Stimulated activated naive B cell treated with anti-CD40 and anti-IgM and Interleukin-4, amounts not matched to agents 10 μg/mL and 1 μg/mL and 100 μg/mL, for 72 hours (primary cell): Measurements from ENCODE around the gene FAAH.

ENCODE experiments used
- ATAC-seq, 2 donors: fragments of 150-1000 bp; cut with Tn5 transposase; replicated peaks; 2 replicates each; pipeline ENCODE4 v1.10.0; 2021; ENCODE audit warnings: moderate library complexity in 1 of 2
- DNase-seq: peaks from one replicate; pipeline ENCODE4 v3.0.0; 2021
- H3K27ac Mint-ChIP-seq: one replicate; pipeline ENCODE4 v1.8.0; 2022; ENCODE audit warnings: mild to moderate bottlenecking, mixed read lengths
- H3K27me3 Mint-ChIP-seq, 2 donors: one replicate each; pipeline ENCODE4 v1.8.0; 2022; ENCODE audit warnings: mixed read lengths in 2 of 2
- H3K36me3 Mint-ChIP-seq, 2 donors: one replicate each; pipeline ENCODE4 v1.8.0; 2022; ENCODE audit warnings: mixed read lengths in 2 of 2, mild to moderate bottlenecking in 1 of 2
- H3K4me1 Mint-ChIP-seq, 2 donors: one replicate each; pipeline ENCODE4 v1.8.0; 2022; ENCODE audit warnings: mixed read lengths in 2 of 2, mild to moderate bottlenecking in 1 of 2
- H3K4me3 Mint-ChIP-seq, 2 donors: one replicate each; pipeline ENCODE4 v1.8.0; 2022; ENCODE audit warnings: mild to moderate bottlenecking in 2 of 2, mixed read lengths in 2 of 2, moderate library complexity in 1 of 2
- H3K9me3 Mint-ChIP-seq, 2 donors: one replicate each; pipeline ENCODE4 v1.8.0; 2022; ENCODE audit warnings: mixed read lengths in 2 of 2, mild to moderate bottlenecking in 1 of 2

FAAH gene

GRCh38 chr1:46372431-46372830 is 21.7 kb upstream of the FAAH start:
- DNase-seq (no peak), ATAC-seq (no peak)
- Mint-ChIP-seq H3K27me3 (no peaks in the 10 kb centered on the region), H3K4me1 (peaks cover 20 to 44% of the 10 kb centered on the region in 2 donors), H3K36me3 (peaks cover 35 to 46% of the 10 kb centered on the region in 2 donors), H3K9me3 (peaks cover 2 to 4% of the 10 kb centered on the region in 2 donors), H3K27ac (no peak overlapping the region), H3K4me3 (no peak overlapping the region)

- Mint-ChIP-seq H3K36me3 (peaks cover 22 to 44% of the 10 kb centered on the region in 2 donors), H3K27ac (no peak overlapping the region), H3K9me3 (peaks cover 5 to 6% of the 10 kb centered on the region in 2 donors), H3K4me3 (no peak overlapping the region), H3K4me1 (no peaks in the 10 kb centered on the region), H3K27me3 (no peaks in the 10 kb centered on the region)
- ATAC-seq: no peak
- no peak for DNase-seq
Measured at GRCh38 chr1:46379996-46380395, 14.1 kb upstream of the FAAH start.

- Mint-ChIP-seq H3K27ac (no peak overlapping the region), H3K36me3 (peaks cover 24 to 42% of the 10 kb centered on the region in 2 donors), H3K27me3 (no peaks in the 10 kb centered on the region), H3K4me1 (no peaks in the 10 kb centered on the region), H3K4me3 (no peak overlapping the region), H3K9me3 (peaks cover 5 to 6% of the 10 kb centered on the region in 2 donors)
- DNase-seq (no peak), ATAC-seq (no peak)
Measured at GRCh38 chr1:46380508-46380907, 13.6 kb upstream of the FAAH start.

- Mint-ChIP-seq H3K4me3 (peak overlapping the region; percentile 68 to 78), H3K4me1 (peaks cover 7 to 14% of the 10 kb centered on the region in 2 donors), H3K27ac (peak overlapping the region; percentile 75), H3K9me3 (peaks cover 16 to 17% of the 10 kb centered on the region in 2 donors), H3K36me3 (peaks cover 21 to 34% of the 10 kb centered on the region in 2 donors), H3K27me3 (peaks cover 19 to 31% of the 10 kb centered on the region in 2 donors)
- ATAC-seq (no peak), DNase-seq (no peak)
Measured at GRCh38 chr1:46393510-46393909, 607 bp upstream of the FAAH start.

GRCh38 chr1:46394872-46395465 is 852 bp downstream of the FAAH start:
- ATAC-seq (no peak), DNase-seq (no peak)
- Mint-ChIP-seq H3K36me3 (peaks cover 21 to 32% of the 10 kb centered on the region in 2 donors), H3K4me1 (peaks cover 7 to 14% of the 10 kb centered on the region in 2 donors), H3K4me3 (peak overlapping the region; percentile 78), H3K27ac (no peak overlapping the region), H3K27me3 (peaks cover 19 to 41% of the 10 kb centered on the region in 2 donors), H3K9me3 (peaks cover 16 to 17% of the 10 kb centered on the region in 2 donors)

GRCh38 chr1:46396441-46397398 is 2.6 kb downstream of the FAAH start:
- H3K4me3 Mint-ChIP-seq: no peak overlapping the region
- peaks cover 16 to 17% of the 10 kb centered on the region in 2 donors for H3K9me3 Mint-ChIP-seq
- ATAC-seq (no peak), DNase-seq (no peak)
- H3K4me1 Mint-ChIP-seq: peaks cover 11 to 20% of the 10 kb centered on the region in 2 donors
- H3K36me3 Mint-ChIP-seq: peaks cover 21 to 27% of the 10 kb centered on the region in 2 donors
- no peak overlapping the region for H3K27ac Mint-ChIP-seq
- peaks cover 24 to 45% of the 10 kb centered on the region in 2 donors for H3K27me3 Mint-ChIP-seq

- Mint-ChIP-seq H3K9me3 (no peaks in the 10 kb centered on the region), H3K27ac (no peak overlapping the region), H3K4me3 (no peak overlapping the region), H3K27me3 (peaks cover 18 to 25% of the 10 kb centered on the region in 2 donors), H3K4me1 (peaks cover 9 to 10% of the 10 kb centered on the region in 2 donors), H3K36me3 (peaks cover 0 to 9% of the 10 kb centered on the region in 2 donors)
- DNase-seq: no peak
- no peak for ATAC-seq
Measured at GRCh38 chr1:46399307-46399706, 5.2 kb downstream of the FAAH start.

- no peak overlapping the region for H3K4me3 Mint-ChIP-seq
- no peaks in the 10 kb centered on the region for H3K9me3 Mint-ChIP-seq
- no peak for DNase-seq
- H3K36me3 Mint-ChIP-seq: peaks cover 0 to 5% of the 10 kb centered on the region in 2 donors
- no peak for ATAC-seq
- H3K4me1 Mint-ChIP-seq: peaks cover 5 to 6% of the 10 kb centered on the region in 2 donors
- H3K27ac Mint-ChIP-seq: no peak overlapping the region
- peaks cover 7 to 14% of the 10 kb centered on the region in 2 donors for H3K27me3 Mint-ChIP-seq
Measured at GRCh38 chr1:46400421-46400820, 6.3 kb downstream of the FAAH start.

- Mint-ChIP-seq H3K27me3 (peaks cover 5 to 14% of the 10 kb centered on the region in 2 donors), H3K4me1 (peaks cover 6 to 7% of the 10 kb centered on the region in 2 donors), H3K27ac (no peak overlapping the region), H3K36me3 (peaks cover 0 to 5% of the 10 kb centered on the region in 2 donors), H3K4me3 (no peak overlapping the region), H3K9me3 (no peaks in the 10 kb centered on the region)
- DNase-seq (no peak), ATAC-seq (no peak)
Measured at GRCh38 chr1:46401154-46401913, 7.2 kb downstream of the FAAH start.

- Mint-ChIP-seq H3K36me3 (peaks cover 0 to 5% of the 10 kb centered on the region in 2 donors), H3K4me3 (no peak overlapping the region), H3K27ac (no peak overlapping the region), H3K4me1 (peaks cover 6 to 7% of the 10 kb centered on the region in 2 donors), H3K27me3 (peaks cover 5 to 14% of the 10 kb centered on the region in 2 donors), H3K9me3 (no peaks in the 10 kb centered on the region)
- ATAC-seq: no peak
- no peak for DNase-seq
Measured at GRCh38 chr1:46401964-46402626, 8.0 kb downstream of the FAAH start.

GRCh38 chr1:46403916-46404315 is 9.8 kb downstream of the FAAH start:
- H3K27me3 Mint-ChIP-seq: peaks cover 5 to 14% of the 10 kb centered on the region in 2 donors

GRCh38 chr1:46404482-46405196 is 10.5 kb downstream of the FAAH start:
- peaks cover 6 to 7% of the 10 kb centered on the region in 2 donors for H3K4me1 Mint-ChIP-seq
- no peak overlapping the region for H3K27ac Mint-ChIP-seq
- ATAC-seq: no peak
- H3K36me3 Mint-ChIP-seq: peaks cover 0 to 9% of the 10 kb centered on the region in 2 donors
- no peaks in the 10 kb centered on the region for H3K9me3 Mint-ChIP-seq
- H3K4me3 Mint-ChIP-seq: no peak overlapping the region
- H3K27me3 Mint-ChIP-seq: peaks cover 5 to 7% of the 10 kb centered on the region in 2 donors
- DNase-seq: no peak

More at GRCh38 chr1:46403916-46404315, 9.8 kb downstream of the FAAH start:
- DNase-seq (no peak), ATAC-seq (no peak)
- no peak overlapping the region for H3K27ac Mint-ChIP-seq
- peaks cover 0 to 9% of the 10 kb centered on the region in 2 donors for H3K36me3 Mint-ChIP-seq
- H3K4me3 Mint-ChIP-seq: no peak overlapping the region
- no peaks in the 10 kb centered on the region for H3K9me3 Mint-ChIP-seq
- H3K4me1 Mint-ChIP-seq: peaks cover 6 to 7% of the 10 kb centered on the region in 2 donors

- DNase-seq: no peak
- Mint-ChIP-seq H3K27ac (no peak overlapping the region), H3K9me3 (no peaks in the 10 kb centered on the region), H3K27me3 (peaks cover 2 to 3% of the 10 kb centered on the region in 2 donors), H3K4me1 (peaks cover 4 to 6% of the 10 kb centered on the region in 2 donors), H3K36me3 (peaks cover 2 to 9% of the 10 kb centered on the region in 2 donors), H3K4me3 (no peak overlapping the region)
- no peak for ATAC-seq
Measured at GRCh38 chr1:46405197-46405555, 11.1 kb downstream of the FAAH start.
